GM21526 (cell line): ENCODE measurements around the gene PNMA8A.
"Not testable (repeated sequence)": the region's sequence is repeated elsewhere in the genome, so short reads cannot be mapped to it uniquely, and the experiment has no call there.

Source experiments
- ATAC-seq: cut with Tn5 transposase; IDR thresholded peaks from one replicate; pipeline ENCODE4 v1.9.1; 2021; ENCODE audit warnings: moderate library complexity; ENCODE audit not compliant: unreplicated experiment, low FRiP score

The PNMA8A gene

GRCh38 chr19:46433470-46433869 is 37.9 kb downstream of the PNMA8A start:
- ATAC-seq = not testable (repeated sequence)

GRCh38 chr19:46431824-46432223 is 39.5 kb downstream of the PNMA8A start:
- no peak for ATAC-seq

GRCh38 chr19:46429999-46430398 is 41.4 kb downstream of the PNMA8A start:
- ATAC-seq = no peak

- ATAC-seq = no peak
Measured at GRCh38 chr19:46428239-46429135, 42.9 kb downstream of the PNMA8A start, which contains the start of gene PNMA8C. Gene PNMA8C (minus strand): TSS chr19:46428936. CDS start chr19:46428359, 577 bp downstream.

- no peak for ATAC-seq
Measured at GRCh38 chr19:46427518-46428045, 43.8 kb downstream of the PNMA8A start.

GRCh38 chr19:46426506-46427162 is 44.7 kb downstream of the PNMA8A start:
- no peak for ATAC-seq

- no peak for ATAC-seq
Measured at GRCh38 chr19:46426035-46426505, 45.3 kb downstream of the PNMA8A start.

- no peak for ATAC-seq
Measured at GRCh38 chr19:46423188-46423587, 48.2 kb downstream of the PNMA8A start.

GRCh38 chr19:46422344-46422743 is 49.0 kb downstream of the PNMA8A start:
- no peak for ATAC-seq

GRCh38 chr19:46420056-46420455 is 51.3 kb downstream of the PNMA8A start:
- no peak for ATAC-seq
